H9 (cell line): ENCODE data around the gene FBXW9. TPM values are rescaled to one million over a fixed set of nuclear protein-coding genes. Genes with fewer than 3 reads are reported as not detected.
"Not testable (repeated sequence)": the region's sequence is repeated elsewhere in the genome, so short reads cannot be mapped to it uniquely, and the experiment has no call there.

Experiments used
- DNase-seq: peaks from one replicate; pipeline ENCODE4 v3.0.0-alpha.2; 2017
- H2AFZ ChIP-seq: one replicate; pipeline ENCODE4 v1.6.1; 2013; ENCODE audit warnings: mild to moderate bottlenecking, low read length, control low read depth, moderate library complexity
- H2AK5ac ChIP-seq: 2 replicates; pipeline ENCODE4 v1.6.1; 2013; ENCODE audit warnings: low read length, control low read depth, mixed read lengths; ENCODE audit not compliant: insufficient read length
- H2BK120ac ChIP-seq: one replicate; pipeline ENCODE4 v1.6.1; 2013; ENCODE audit warnings: low read depth, mild to moderate bottlenecking, low read length, control low read depth, inconsistent platforms; ENCODE audit not compliant: poor library complexity, severe bottlenecking
- H2BK12ac ChIP-seq: 2 replicates; pipeline ENCODE4 v1.6.1; 2013; ENCODE audit warnings: low read length, control low read depth, mixed read lengths, low read depth; ENCODE audit not compliant: insufficient read length
- H2BK15ac ChIP-seq: 2 replicates; pipeline ENCODE4 v1.6.1; 2013; ENCODE audit warnings: low read depth, low read length, control low read depth
- H2BK20ac ChIP-seq: one replicate; pipeline ENCODE4 v1.6.1; 2013; ENCODE audit warnings: low read depth, mild to moderate bottlenecking, low read length, control low read depth, inconsistent platforms; ENCODE audit not compliant: poor library complexity, severe bottlenecking
- H2BK5ac ChIP-seq: 2 replicates; pipeline ENCODE4 v1.6.1; 2013; ENCODE audit warnings: low read length, control low read depth, mixed read lengths; ENCODE audit not compliant: insufficient read length
- H3K14ac ChIP-seq: 2 replicates; pipeline ENCODE4 v1.6.1; 2013; ENCODE audit warnings: low read length, control low read depth; ENCODE audit not compliant: insufficient read depth
- H3K18ac ChIP-seq: 2 replicates; pipeline ENCODE4 v1.6.1; 2013; ENCODE audit warnings: low read depth, mild to moderate bottlenecking, mixed read lengths, low read length, control low read depth; ENCODE audit not compliant: insufficient read length
- H3K23ac ChIP-seq: 2 replicates; pipeline ENCODE4 v1.6.1; 2013; ENCODE audit warnings: low read length, control low read depth, mixed read lengths, low read depth; ENCODE audit not compliant: insufficient read length
- H3K23me2 ChIP-seq: 2 replicates; pipeline ENCODE4 v1.6.1; 2013; ENCODE audit warnings: low read depth, mild to moderate bottlenecking, mixed read lengths, low read length, control low read depth; ENCODE audit not compliant: insufficient read length, poor library complexity, severe bottlenecking
- H3K27ac ChIP-seq: 2 replicates; pipeline ENCODE4 v1.5.1; 2013; ENCODE audit warnings: low read length, control low read depth, mixed read lengths, low read depth; ENCODE audit not compliant: insufficient read length
- H3K27me3 ChIP-seq: 2 replicates; pipeline ENCODE4 v1.6.1; 2013; ENCODE audit warnings: low read length, control low read depth, inconsistent platforms; ENCODE audit not compliant: insufficient read depth
- H3K4ac ChIP-seq: 2 replicates; pipeline ENCODE4 v1.6.1; 2013; ENCODE audit warnings: low read depth, mild to moderate bottlenecking, control low read depth, inconsistent platforms, low read length, moderate library complexity
- H3K4me1 ChIP-seq: 2 replicates; pipeline ENCODE4 v1.6.1; 2013; ENCODE audit warnings: low read length, control low read depth, inconsistent platforms; ENCODE audit not compliant: insufficient read depth
- H3K4me2 ChIP-seq: 2 replicates; pipeline ENCODE4 v1.6.1; 2013; ENCODE audit warnings: low read length, control low read depth, mixed read lengths; ENCODE audit not compliant: insufficient read length, insufficient read depth
- H3K56ac ChIP-seq: 2 replicates; pipeline ENCODE4 v1.6.1; 2013; ENCODE audit warnings: low read depth, mild to moderate bottlenecking, mixed read lengths, low read length, control low read depth; ENCODE audit not compliant: insufficient read length
- H3K79me1 ChIP-seq: 2 replicates; pipeline ENCODE4 v1.6.1; 2013; ENCODE audit warnings: low read depth, mild to moderate bottlenecking, moderate library complexity, low read length, control low read depth, inconsistent platforms; ENCODE audit not compliant: insufficient read depth, poor library complexity, severe bottlenecking
- H3K79me2 ChIP-seq: 2 replicates; pipeline ENCODE4 v1.6.1; 2013; ENCODE audit warnings: low read length, control low read depth, inconsistent platforms; ENCODE audit not compliant: insufficient read depth
- H3K9ac ChIP-seq: 2 replicates; pipeline ENCODE4 v1.6.1; 2013; ENCODE audit warnings: low read length, control low read depth, mixed read lengths; ENCODE audit not compliant: insufficient read length; ENCODE audit errors: extremely low read depth
- H3K9me3 ChIP-seq: one replicate; pipeline ENCODE4 v1.6.1; 2013; ENCODE audit warnings: low read depth, low read length, inconsistent platforms; ENCODE audit not compliant: control insufficient read depth
- H3T11ph ChIP-seq: one replicate; pipeline ENCODE4 v1.6.1; 2013; ENCODE audit warnings: mild to moderate bottlenecking, low read length, control low read depth, inconsistent platforms
- H4K20me1 ChIP-seq: one replicate; pipeline ENCODE4 v1.6.1; 2013; ENCODE audit not compliant: control insufficient read depth, insufficient read length, insufficient read depth
- H4K5ac ChIP-seq: 2 replicates; pipeline ENCODE4 v1.6.1; 2013; ENCODE audit warnings: low read depth, mild to moderate bottlenecking, mixed read lengths, low read length, control low read depth; ENCODE audit not compliant: insufficient read length
- H4K8ac ChIP-seq: replicated peaks from 2 replicates; pipeline ENCODE4 v1.6.1; 2013; ENCODE audit warnings: low read length, control low read depth, mixed read lengths, low read depth; ENCODE audit not compliant: insufficient read length
- H4K91ac ChIP-seq: 2 replicates; pipeline ENCODE4 v1.6.1; 2013; ENCODE audit warnings: low read depth, mild to moderate bottlenecking, moderate library complexity, mixed read lengths, low read length, control low read depth; ENCODE audit not compliant: insufficient read length
- H3K27ac Mint-ChIP-seq, 3 experiments: 2 replicates in 2 of 3; 3 replicates in 1 of 3; pipeline ENCODE4 v1.8.0; 2020 to 2021; ENCODE audit warnings: mixed read lengths in 3 of 3, mild to moderate bottlenecking in 1 of 3, moderate library complexity in 1 of 3
- H3K27me3 Mint-ChIP-seq: 2 replicates; pipeline ENCODE4 v1.8.0; 2021; ENCODE audit warnings: low read depth, mild to moderate bottlenecking, moderate library complexity, mixed read lengths
- H3K36me3 Mint-ChIP-seq, 3 experiments: 2 replicates in 2 of 3; 3 replicates in 1 of 3; pipeline ENCODE4 v1.8.0; 2020 to 2021; ENCODE audit warnings: low read depth in 3 of 3, mixed read lengths in 3 of 3; ENCODE audit not compliant: insufficient read depth in 1 of 3
- H3K4me1 Mint-ChIP-seq, 2 experiments: 2 replicates each; pipeline ENCODE4 v1.8.0; 2020; ENCODE audit warnings: mixed read lengths in 2 of 2
- H3K4me3 Mint-ChIP-seq, 2 experiments: 2 replicates in 1 of 2; 3 replicates in 1 of 2; pipeline ENCODE4 v1.8.0; 2020 to 2021; ENCODE audit warnings: mild to moderate bottlenecking in 2 of 2, mixed read lengths in 2 of 2, moderate library complexity in 1 of 2
- H3K9me3 Mint-ChIP-seq, 2 experiments: 2 replicates in 1 of 2; 3 replicates in 1 of 2; pipeline ENCODE4 v1.8.0; 2020; ENCODE audit warnings: mild to moderate bottlenecking in 2 of 2, mixed read lengths in 2 of 2, moderate library complexity in 1 of 2
- CTCF ChIP-seq: fragments of 200-600 bp; sonication (generic); conservative IDR thresholded peaks from 3 replicates; pipeline ENCODE4 v1.8.0; 2021; ENCODE audit warnings: antibody characterized with exemption, mild to moderate bottlenecking
- WGBS: extraction: QIAGEN DNeasy Blood & Tissue Kit; methylation state at CpG from one replicate; pipeline ENCODE4 v1.1.7; 2013; ENCODE audit warnings: missing lambda C conversion rate, low lambda C conversion rate, mixed read lengths; ENCODE audit not compliant: insufficient read length; ENCODE audit errors: extremely low coverage; 5-methylcytosine and 5-hydroxymethylcytosine counted together
- total RNA-seq: library from RNA; stranded (reverse); gene quantifications from 2 replicates; pipeline ENCODE4 v1.2.1, GENCODE V29; 2021

Gene FBXW9
- total RNA-seq, 1 experiment from 2014 or later: 11.7 TPM

DNA sequence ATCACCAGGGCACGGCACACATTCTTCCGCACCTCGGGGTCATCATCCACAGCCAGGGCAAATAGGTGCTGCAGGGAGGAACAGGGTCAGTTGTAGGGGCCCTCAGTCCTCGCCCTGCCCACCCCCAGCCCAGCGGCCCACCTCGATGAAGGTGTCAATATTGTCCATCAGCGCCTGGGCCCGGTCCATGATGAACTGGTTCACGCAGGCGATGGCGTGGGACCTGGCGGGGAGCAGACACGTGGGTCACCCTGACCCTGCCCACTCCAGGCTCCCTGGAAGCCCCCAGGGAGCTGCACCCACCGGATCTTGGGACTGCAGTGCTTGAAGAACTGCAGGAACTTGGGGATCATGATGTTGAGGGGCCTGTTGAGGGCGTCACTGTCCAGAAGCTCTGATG is 18.7 kb upstream of the FBXW9 start:
- Mint-ChIP-seq H3K27me3 (no peaks in the 10 kb centered on the region), H3K4me1 (0 out of 4 replicates have a peak, but pooled peaks cover 0 to 2% of the 10 kb centered on the region in 2 experiments), H3K36me3 (peaks cover 62 to 85% (median 77%) of the 10 kb centered on the region in 3 experiments; a peak in 6 of 7 replicates), H3K9me3 (no peaks in the 10 kb centered on the region), H3K4me3 (no peak overlapping the region), H3K27ac (no peak overlapping the region)
- Histone ChIP-seq H4K8ac (no peak overlapping the region), H2BK12ac (no peak overlapping the region), H4K20me1 (no peaks in the 10 kb centered on the region), H3K79me2 (peaks cover 6% of the 10 kb centered on the region; the same call in 1 of the 2 replicates), H2AFZ (no peak overlapping the region), H2AK5ac (no peak overlapping the region), H2BK15ac (no peak overlapping the region), H4K5ac (no peak overlapping the region), H3K23ac (no peak overlapping the region), H3K4me1 (no peaks in the 10 kb centered on the region), H3K56ac (no peak overlapping the region), H2BK5ac (no peak overlapping the region), H3K4ac (no peak overlapping the region), H4K91ac (no peak overlapping the region), H3K79me1 (peaks cover 5% of the 10 kb centered on the region), H3K27me3 (no peaks in the 10 kb centered on the region), H2BK120ac (no peak overlapping the region), H3K23me2 (no peaks in the 10 kb centered on the region), H2BK20ac (no peak overlapping the region), H3T11ph (no peak overlapping the region), H3K4me2 (no peak overlapping the region), H3K9ac (no peak overlapping the region), H3K9me3 (no peaks in the 10 kb centered on the region), H3K18ac (no peak overlapping the region), H3K14ac (no peak overlapping the region), H3K27ac (no peak overlapping the region)
- no CpG with 5 or more reads among the region's 15 CpGs for WGBS
- no peak for DNase-seq
- no peak for TF ChIP-seq CTCF

GRCh38 chr19:12713304-12713703 is 16.9 kb upstream of the FBXW9 start:
- not testable (repeated sequence) for H3T11ph ChIP-seq, H3K14ac ChIP-seq, H4K5ac ChIP-seq, H3K4me1 ChIP-seq, H3K27ac Mint-ChIP-seq, H2BK15ac ChIP-seq, H3K23ac ChIP-seq, H3K23me2 ChIP-seq, H3K4me1 Mint-ChIP-seq, H3K18ac ChIP-seq, H2AK5ac ChIP-seq, H3K4ac ChIP-seq, H2BK12ac ChIP-seq, H2BK120ac ChIP-seq, H3K4me2 ChIP-seq, DNase-seq, H4K8ac ChIP-seq, H3K56ac ChIP-seq, H3K79me2 ChIP-seq, H2BK5ac ChIP-seq, H2BK20ac ChIP-seq, H2AFZ ChIP-seq, H3K9me3 ChIP-seq, H3K27me3 Mint-ChIP-seq, H3K4me3 Mint-ChIP-seq, H3K27me3 ChIP-seq, H3K27ac ChIP-seq, H3K79me1 ChIP-seq, H4K20me1 ChIP-seq, H4K91ac ChIP-seq, H3K9me3 Mint-ChIP-seq, H3K9ac ChIP-seq
- H3K36me3 Mint-ChIP-seq: peaks cover 53 to 86% (median 77%) of the 10 kb centered on the region in 3 experiments; a peak in 6 of 7 replicates
- WGBS: no CpG with 5 or more reads among the region's 9 CpGs
